ENCODE measurements around the gene RNF112.
"Not testable (repeated sequence)": the region's sequence is repeated elsewhere in the genome, so short reads cannot be mapped to it uniquely, and the experiment has no call there.

Gene RNF112

GRCh38 chr17:19460700-19461099 is 49.7 kb downstream of the RNF112 start:
- Histone ChIP-seq H3K9me3 (ENCODE audit: control insufficient read depth, insufficient read depth, low read depth, low read length) (no peaks in the 10 kb centered on the region), H3K27ac (ENCODE audit: extremely low read depth, low read depth, low read length) (no peak overlapping the region), H3K36me3 (ENCODE audit: control insufficient read depth in 2 of 2, insufficient read depth in 1 of 2, low read length in 2 of 2) (no peaks in the 10 kb centered on the region), H3K4me3 (ENCODE audit: low read depth, low read length) (no peak overlapping the region), H3K4me1 (ENCODE audit: control insufficient read depth, insufficient read depth, low read length) (no peaks in the 10 kb centered on the region)
- CTCF ChIA-PET = interaction anchor here (2.2 kb wide), 1 partner anchor 13 kb away, joined by 13 read pairs; no protein-coding TSS in a partner anchor
- POLR2A ChIA-PET = no interaction called here
- TF ChIP-seq ZBTB17 (tag by site-specific recombination; IDR thresholded peaks at IDR 0.05) = peak; percentile 40; the same call in 1 of the 2 replicates
- peak; percentile 40; the same call in 1 of the 2 replicates for TF ChIP-seq EGR2 (tag by site-specific recombination; IDR thresholded peaks at IDR 0.05; ENCODE audit: low read depth)
- no peak for TF ChIP-seq ZNF426 (tag by site-specific recombination; IDR thresholded peaks at IDR 0.05)
- no peak for TF ChIP-seq ZNF571 (tag by site-specific recombination; IDR thresholded peaks at IDR 0.05)

DNA sequence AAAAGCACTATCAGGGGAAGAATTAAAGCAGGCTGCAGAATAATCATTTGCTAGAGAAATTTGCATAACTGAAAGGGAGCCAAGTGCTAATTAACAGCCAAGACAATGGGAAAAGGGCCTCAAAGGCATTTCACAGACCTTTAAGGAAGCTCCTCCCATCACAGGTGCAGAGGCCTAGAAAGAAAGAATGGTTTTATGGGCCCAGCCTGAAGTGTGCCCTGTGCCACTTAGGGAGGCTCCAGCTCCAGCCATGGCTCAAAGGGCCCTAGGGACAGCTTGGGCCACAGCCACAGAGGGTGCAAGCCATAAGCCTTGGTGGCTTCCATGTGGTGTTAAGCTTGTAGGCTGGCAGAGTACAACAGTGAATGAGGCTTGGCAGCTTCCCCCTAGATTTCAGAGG is 50.1 kb downstream of the RNF112 start:
- H3K9me3 ChIP-seq (ENCODE audit: control insufficient read depth, insufficient read depth, low read depth, low read length) = no peaks in the 10 kb centered on the region
- POLR2A ChIA-PET = no interaction called here

GRCh38 chr17:19461681-19462080 is 50.6 kb downstream of the RNF112 start:
- TF ChIP-seq ZNF302 (tag by site-specific recombination; IDR thresholded peaks at IDR 0.05; ENCODE audit: low read depth) (no peak), EGR2 (tag by site-specific recombination; IDR thresholded peaks at IDR 0.05; ENCODE audit: low read depth) (no peak), MYNN (tag by site-specific recombination; IDR thresholded peaks at IDR 0.05; ENCODE audit: borderline replicate concordance) (no peak), ZNF121 (tag by site-specific recombination; IDR thresholded peaks at IDR 0.05) (no peak), ZSCAN30 (tag by site-specific recombination; IDR thresholded peaks at IDR 0.05) (no peak)
- ChIA-PET CTCF (interaction anchor here (1.3 to 2.2 kb wide), 2 partner anchors 14 to 99 kb away, joined by 5 to 13 read pairs; partner anchors contain the start of gene B9D1), POLR2A (no interaction called here)
- Histone ChIP-seq H3K27ac (ENCODE audit: extremely low read depth, low read depth, low read length) (no peak overlapping the region), H3K4me1 (ENCODE audit: control insufficient read depth, insufficient read depth, low read length) (no peaks in the 10 kb centered on the region), H3K36me3 (ENCODE audit: control insufficient read depth in 2 of 2, insufficient read depth in 1 of 2, low read length in 2 of 2) (no peaks in the 10 kb centered on the region), H3K4me3 (ENCODE audit: low read depth, low read length) (no peak overlapping the region), H3K9me3 (ENCODE audit: control insufficient read depth, insufficient read depth, low read depth, low read length) (no peaks in the 10 kb centered on the region)

More for the DNA sequence above, 50.1 kb downstream of the RNF112 start:
- no peak overlapping the region for H3K4me3 ChIP-seq (ENCODE audit: low read depth, low read length)
- TF ChIP-seq ZNF223 (tag by site-specific recombination; IDR thresholded peaks at IDR 0.05) (no peak), ZNF585B (tag by site-specific recombination; IDR thresholded peaks at IDR 0.05) (peak; percentile 48)
- CTCF ChIA-PET = interaction anchor here (1.3 to 2.2 kb wide), 2 partner anchors 14 to 99 kb away, joined by 5 to 13 read pairs; partner anchors contain the start of gene B9D1
- no peaks in the 10 kb centered on the region for H3K4me1 ChIP-seq (ENCODE audit: control insufficient read depth, insufficient read depth, low read length)
- H3K36me3 ChIP-seq (ENCODE audit: control insufficient read depth in 2 of 2, insufficient read depth in 1 of 2, low read length in 2 of 2) = no peaks in the 10 kb centered on the region
- no peak overlapping the region for H3K27ac ChIP-seq (ENCODE audit: extremely low read depth, low read depth, low read length)

GRCh38 chr17:19462456-19463035 is 51.5 kb downstream of the RNF112 start:
- not testable (repeated sequence) for H3K4me1 ChIP-seq (ENCODE audit: control insufficient read depth, insufficient read depth, low read length)

DNA sequence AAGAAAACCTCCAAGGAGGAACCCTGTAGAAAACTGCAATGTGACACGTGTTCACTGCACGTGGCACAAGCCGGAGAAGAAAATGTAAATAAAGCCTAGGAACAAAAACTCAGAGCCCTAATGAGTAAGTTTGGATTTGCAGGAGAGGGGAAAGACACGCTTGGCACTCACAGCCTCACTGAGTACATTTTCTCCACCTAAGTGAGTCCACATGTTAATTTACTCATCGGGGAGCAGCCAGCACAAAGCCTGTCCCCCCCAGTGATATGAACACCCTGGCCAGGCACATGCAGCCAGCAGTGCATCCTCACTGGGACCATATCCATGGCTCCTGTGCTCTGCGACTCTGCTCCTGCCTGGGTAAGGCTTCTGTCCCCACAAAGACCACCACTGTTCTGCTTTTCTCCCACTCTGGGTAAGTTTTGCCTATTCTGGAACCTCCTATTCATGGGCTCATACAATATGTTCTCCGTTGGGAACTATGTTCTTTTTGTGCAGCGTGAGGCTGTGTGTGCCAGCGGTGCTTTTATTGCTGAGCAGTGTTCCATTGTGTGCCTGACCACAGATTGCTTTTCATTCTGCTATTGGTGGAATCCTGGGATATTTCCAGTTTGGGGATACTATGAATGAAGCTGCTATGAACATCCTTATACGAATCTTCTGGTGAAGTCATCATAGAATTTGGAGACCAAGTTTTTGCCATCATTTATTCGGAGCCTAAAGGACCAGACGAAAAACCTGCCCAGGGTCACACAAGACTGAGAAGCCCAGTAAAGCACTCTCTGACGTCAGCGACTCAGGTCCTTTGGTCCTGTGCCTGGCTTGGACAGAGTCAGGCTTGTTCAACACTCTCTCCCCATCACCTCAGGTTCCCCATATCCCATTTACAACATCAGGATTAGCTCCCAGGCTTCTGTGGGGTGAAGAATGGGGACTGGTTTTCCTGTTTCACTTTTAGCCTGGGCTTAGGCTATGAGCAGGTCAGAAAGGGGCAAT is 53.3 kb downstream of the RNF112 start:
- H3K9me3 ChIP-seq (ENCODE audit: control insufficient read depth, insufficient read depth, low read depth, low read length) = no peaks in the 10 kb centered on the region
- H3K27ac ChIP-seq (ENCODE audit: extremely low read depth, low read depth, low read length) = no peak overlapping the region
- ChIA-PET POLR2A (no interaction called here), CTCF (interaction anchor here (0.9 kb wide), 1 partner anchor 102 kb away, joined by 3 read pairs; the partner anchor contains the start of gene B9D1)
- H3K36me3 ChIP-seq (ENCODE audit: control insufficient read depth in 2 of 2, insufficient read depth in 1 of 2, low read length in 2 of 2) = no peaks in the 10 kb centered on the region
- H3K4me3 ChIP-seq (ENCODE audit: low read depth, low read length) = no peak overlapping the region
- H3K4me1 ChIP-seq (ENCODE audit: control insufficient read depth, insufficient read depth, low read length) = no peaks in the 10 kb centered on the region
- TF ChIP-seq, protein P1, sequence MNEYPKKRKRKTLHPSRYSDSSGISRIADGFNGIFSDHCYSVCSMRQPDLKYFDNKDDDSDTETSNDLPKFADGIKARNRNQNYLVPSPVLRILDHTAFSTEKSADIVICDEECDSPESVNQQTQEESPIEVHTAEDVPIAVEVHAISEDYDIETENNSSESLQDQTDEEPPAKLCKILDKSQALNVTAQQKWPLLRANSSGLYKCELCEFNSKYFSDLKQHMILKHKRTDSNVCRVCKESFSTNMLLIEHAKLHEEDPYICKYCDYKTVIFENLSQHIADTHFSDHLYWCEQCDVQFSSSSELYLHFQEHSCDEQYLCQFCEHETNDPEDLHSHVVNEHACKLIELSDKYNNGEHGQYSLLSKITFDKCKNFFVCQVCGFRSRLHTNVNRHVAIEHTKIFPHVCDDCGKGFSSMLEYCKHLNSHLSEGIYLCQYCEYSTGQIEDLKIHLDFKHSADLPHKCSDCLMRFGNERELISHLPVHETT (tag by site-specific recombination; IDR thresholded peaks at IDR 0.05) = no peak
- TF ChIP-seq GFI1B (tag by site-specific recombination; IDR thresholded peaks at IDR 0.05) (no peak), ZNF623 (tag by site-specific recombination; IDR thresholded peaks at IDR 0.05) (no peak), ZNF121 (tag by site-specific recombination; IDR thresholded peaks at IDR 0.05) (no peak), ZNF513 (tag by site-specific recombination; IDR thresholded peaks at IDR 0.05) (no peak), ZNF654 (tag by site-specific recombination; IDR thresholded peaks at IDR 0.05; ENCODE audit: low read depth) (no peak)
- TF ChIP-seq, protein P2, sequence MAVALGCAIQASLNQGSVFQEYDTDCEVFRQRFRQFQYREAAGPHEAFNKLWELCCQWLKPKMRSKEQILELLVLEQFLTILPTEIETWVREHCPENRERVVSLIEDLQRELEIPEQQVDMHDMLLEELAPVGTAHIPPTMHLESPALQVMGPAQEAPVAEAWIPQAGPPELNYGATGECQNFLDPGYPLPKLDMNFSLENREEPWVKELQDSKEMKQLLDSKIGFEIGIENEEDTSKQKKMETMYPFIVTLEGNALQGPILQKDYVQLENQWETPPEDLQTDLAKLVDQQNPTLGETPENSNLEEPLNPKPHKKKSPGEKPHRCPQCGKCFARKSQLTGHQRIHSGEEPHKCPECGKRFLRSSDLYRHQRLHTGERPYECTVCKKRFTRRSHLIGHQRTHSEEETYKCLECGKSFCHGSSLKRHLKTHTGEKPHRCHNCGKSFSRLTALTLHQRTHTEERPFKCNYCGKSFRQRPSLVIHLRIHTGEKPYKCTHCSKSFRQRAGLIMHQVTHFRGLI (tag by site-specific recombination; IDR thresholded peaks at IDR 0.05) = no peak

More at GRCh38 chr17:19462456-19463035, 51.5 kb downstream of the RNF112 start:
- H3K4me3 ChIP-seq (ENCODE audit: low read depth, low read length); H3K27ac ChIP-seq (ENCODE audit: extremely low read depth, low read depth, low read length); H3K36me3 ChIP-seq (ENCODE audit: control insufficient read depth in 2 of 2, insufficient read depth in 1 of 2, low read length in 2 of 2); POLR2A ChIA-PET; H3K9me3 ChIP-seq (ENCODE audit: control insufficient read depth, insufficient read depth, low read depth, low read length): not testable (repeated sequence)
- CTCF ChIA-PET = interaction anchor here (2.2 kb wide), 1 partner anchor 15 kb away, joined by 13 read pairs; no protein-coding TSS in a partner anchor

Data from HEK293 (cell line).